ENCODE results near the gene CLASRP.

DNA sequence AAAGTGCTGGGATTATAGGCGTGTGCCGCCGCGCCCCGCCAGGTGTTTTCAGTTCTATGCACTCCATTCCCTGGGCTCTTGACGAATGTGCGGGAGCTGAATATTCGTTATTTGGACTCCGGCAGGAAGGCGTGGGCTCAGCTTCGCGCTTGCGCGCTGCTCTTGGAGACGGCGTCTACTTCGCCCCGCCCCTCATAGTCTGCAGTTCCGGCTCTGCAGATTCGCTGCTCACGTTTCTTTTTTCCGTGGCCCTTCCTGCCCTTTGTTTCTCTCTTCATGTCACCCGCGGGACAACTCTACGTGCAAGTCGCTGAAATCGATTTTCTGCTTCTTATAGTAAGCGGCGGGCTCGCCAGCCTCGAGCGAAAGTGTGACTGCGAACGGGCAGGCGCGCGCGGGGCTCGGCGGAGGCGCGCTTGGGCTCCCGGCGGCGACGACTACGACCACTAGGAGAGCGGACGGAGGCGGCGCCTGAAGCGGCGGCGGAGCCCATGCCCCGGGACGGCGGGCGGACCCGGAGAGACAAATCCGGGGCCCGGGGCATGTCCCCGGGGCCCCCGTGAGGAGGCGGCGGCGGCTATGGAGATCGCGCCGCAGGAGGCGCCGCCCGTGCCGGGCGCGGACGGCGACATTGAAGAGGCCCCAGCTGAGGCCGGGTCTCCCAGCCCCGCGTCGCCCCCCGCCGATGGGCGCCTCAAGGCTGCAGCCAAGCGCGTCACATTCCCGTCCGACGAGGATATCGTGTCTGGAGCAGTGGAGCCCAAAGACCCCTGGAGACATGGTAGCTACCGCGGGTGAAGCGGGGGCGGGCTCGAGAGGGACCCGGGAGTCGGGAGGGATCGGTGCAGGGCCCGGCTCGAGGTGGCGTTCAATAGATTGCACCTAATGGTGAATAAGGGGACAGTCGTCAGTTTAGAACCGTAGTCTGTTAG is 54.2 kb downstream of the CLASRP start, which contains the start of gene PPP1R37:
- TF ChIP-seq CTCF (IDR thresholded peaks at IDR 0.05; ENCODE audit: low read depth, low read length, poor library complexity, severe bottlenecking) = peak; percentile 51
- no peak for TF ChIP-seq EZH2phosphoT487 (IDR thresholded peaks at IDR 0.05; ENCODE audit: borderline replicate concordance, low read length)
